ENCODE measurements around the gene CHTF18.
"Not testable (repeated sequence)": the region's sequence is repeated elsewhere in the genome, so short reads cannot be mapped to it uniquely, and the experiment has no call there.

The CHTF18 gene

DNA sequence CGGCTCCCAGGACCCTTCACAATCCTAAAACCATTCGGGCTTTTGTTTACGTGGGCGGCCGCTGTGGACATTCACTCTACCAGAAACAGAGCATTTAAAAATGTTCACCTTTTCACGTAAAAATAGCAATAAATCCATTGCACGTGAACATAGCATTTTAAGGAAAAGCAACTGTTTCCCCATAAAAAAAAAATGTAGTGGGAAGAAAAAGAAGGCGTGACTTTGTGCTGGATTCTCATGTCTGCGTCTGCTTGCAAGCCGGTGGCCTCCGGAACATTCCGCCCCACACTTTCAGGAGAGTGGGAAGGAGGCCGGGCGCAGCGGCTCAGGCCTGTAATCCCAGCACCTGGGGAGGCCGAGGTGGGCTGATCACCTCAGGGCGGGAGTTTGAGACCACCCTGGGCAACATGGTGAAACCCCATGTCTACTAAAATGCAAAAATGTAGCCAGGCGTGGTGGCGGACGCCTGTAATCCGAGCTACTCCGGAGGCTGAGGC, 25.5 kb downstream of the CHTF18 start:
- DNase-seq = no peak

DNA sequence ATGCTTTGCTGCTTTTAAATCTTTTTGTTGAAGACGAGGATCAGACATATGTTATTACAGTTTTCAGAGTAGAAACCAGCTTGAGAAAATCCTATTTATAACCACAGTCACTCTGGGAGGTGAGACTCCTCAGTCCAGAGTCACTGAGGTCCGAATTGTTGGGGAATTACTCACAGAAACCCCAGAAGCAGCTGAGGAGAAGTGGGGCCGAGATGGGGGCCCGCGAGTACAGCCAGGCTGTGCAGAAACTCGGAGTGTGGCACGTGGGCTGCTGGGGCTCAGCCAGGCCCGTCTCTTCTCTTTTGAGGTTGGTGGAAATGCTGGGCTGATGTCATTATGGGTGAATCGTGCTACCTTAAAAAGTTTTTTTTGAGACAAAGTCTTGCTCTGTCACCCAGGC, 26.6 kb downstream of the CHTF18 start:
- no peak for DNase-seq

DNA sequence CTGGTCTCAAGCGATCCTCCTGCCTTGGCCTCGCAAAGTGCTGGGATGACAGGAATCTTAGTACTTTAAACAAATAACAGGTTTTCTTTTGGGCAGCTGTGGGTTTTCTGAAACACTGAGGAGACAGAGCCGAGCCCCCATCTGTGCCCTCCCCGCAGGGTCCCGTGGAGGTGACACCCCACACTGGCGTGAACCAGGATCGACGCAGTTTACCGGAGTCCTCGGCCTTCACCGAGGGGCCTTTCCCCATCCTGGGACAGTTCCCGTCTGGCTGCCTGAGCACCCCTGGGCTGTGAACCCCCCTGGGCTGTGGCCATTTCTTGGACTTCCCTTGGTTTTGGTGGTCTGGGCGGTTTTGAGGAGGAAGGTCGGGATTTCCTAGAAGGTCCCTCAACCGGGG, 27.4 kb downstream of the CHTF18 start:
- DNase-seq = no peak

DNA sequence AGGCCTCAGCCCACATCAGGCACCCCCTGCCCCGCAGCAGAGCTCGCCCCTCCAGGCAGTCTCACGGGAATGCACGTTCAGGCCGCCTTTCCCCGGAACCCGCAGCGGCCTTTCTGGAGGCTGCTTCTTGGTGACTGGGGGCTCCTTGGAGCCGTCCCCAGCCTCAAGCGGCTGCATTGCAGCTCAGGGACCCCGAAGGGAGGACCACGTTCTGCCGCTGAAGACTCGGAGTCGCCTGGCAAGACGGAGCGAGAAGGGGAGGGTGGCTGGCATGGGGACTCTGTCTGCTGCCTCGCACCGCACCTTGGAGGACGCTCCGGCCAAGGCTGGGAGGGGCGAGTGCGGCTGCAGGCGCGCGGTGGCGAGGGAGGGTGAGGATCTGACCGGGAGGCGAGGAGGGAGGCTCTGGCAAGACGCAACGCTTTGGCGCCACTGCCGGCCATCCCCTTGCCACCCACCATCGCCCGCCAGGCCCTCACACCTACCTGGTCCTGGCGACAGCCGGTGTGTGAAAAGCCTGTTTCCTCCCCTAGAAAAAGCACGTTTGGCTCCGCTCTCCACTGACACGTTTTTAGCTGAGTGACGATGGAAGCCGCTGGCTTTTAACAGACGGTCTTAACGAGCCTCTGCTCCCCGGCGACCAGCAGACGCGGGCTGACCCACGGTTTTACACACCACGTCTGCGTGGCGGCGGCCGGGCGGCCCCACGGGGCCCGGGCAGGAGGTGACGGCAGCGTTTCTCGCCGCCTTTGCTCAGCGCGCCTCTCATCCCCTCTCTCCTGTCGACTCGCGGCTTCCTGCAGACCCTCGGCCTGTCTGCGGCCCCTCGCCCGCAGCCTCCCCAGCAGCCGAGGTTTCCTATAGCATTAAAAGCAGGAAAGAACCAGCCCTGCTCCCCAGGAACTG, 28.8 kb downstream of the CHTF18 start:
- no peak for DNase-seq

DNA sequence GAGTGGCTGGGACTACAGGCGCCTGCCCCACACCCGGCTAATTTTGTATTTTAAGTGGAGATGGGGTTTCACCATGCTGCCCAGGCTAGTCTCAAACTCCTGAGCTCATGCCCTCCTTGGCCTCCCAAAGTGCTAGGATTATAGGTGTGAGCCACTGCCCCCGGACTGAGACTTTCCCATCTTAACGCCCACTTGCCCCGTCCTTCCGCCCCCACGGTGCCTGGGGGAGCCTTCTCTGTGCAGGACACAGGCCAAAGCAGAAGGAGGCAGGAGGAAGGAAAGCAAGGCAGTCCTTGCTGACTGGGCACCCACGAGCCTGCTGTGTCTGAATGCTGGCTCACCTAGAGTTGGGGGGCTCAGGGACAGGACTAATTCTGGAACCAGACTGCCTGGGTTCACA, 29.7 kb downstream of the CHTF18 start:
- DNase-seq = no peak

DNA sequence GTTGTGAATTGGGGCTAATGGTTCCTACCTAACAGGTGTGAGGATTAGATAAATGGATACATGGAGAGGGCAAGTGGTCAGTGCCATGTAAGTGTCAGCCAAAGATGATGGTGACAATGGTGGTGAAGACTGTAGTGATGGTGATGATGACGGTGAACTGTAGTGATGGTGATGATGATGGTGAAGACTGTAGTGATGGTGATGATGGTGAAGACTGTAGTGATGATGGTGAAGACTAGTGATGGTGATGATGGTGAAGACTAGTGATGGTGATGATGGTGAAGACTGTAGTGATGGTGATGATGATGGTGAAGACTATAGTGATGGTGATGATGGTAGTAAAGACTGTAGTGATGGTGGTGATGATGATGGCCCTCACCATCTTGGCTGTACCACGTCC, 30.2 kb downstream of the CHTF18 start:
- no peak for DNase-seq

DNA sequence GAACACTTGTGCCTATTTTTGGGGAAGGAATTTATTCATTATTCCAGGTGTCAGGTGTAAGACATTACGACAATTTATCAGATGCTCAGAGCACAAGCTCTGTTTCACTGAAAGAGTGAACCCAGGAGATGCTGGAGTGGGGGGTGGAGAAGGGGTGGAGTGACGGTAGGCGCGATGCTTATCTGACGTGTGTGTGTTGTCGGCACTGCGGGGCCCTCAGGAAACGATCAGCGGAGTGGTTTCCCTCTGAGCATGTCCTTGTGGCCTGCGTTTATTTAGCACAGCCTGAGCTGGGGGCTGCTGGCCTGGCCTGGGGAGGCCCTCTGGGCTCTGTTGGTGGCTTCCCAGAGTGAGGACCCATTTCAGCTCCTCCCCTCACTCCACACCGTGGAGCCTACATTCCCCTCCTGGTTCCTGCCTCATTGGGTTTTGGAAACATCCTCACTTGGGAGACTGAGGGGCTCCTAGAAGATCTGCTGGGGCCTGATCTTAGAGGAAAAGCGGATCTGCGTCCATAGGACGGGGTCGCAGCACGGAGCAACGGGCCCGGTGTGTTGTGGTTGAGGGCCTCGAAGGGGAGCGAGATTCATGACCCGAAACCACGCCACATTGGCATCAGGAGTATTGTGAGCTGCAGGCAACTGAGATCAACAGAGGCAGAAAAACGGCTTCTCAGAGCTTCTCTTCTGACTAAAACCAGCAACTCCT, 31.1 kb downstream of the CHTF18 start:
- DNase-seq = no peak

DNA sequence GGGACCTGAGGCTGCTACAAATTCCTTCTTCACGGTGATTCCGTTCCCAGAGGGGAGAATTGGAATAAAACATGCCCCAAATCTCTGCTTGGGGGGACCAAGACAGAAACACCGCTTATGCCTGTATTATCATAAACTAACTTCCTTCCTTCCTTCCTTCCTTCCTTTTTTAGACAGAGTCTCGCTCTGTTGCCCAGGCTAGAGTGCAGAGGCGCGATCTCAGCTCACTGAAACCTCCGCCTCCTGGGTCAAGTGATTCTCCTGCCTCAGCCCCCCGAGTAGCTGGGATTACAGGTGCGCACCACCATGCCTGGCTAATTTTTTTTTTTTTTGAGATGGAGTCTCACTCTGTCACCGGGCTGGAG, 31.6 kb downstream of the CHTF18 start:
- DNase-seq = not testable (repeated sequence)

DNA sequence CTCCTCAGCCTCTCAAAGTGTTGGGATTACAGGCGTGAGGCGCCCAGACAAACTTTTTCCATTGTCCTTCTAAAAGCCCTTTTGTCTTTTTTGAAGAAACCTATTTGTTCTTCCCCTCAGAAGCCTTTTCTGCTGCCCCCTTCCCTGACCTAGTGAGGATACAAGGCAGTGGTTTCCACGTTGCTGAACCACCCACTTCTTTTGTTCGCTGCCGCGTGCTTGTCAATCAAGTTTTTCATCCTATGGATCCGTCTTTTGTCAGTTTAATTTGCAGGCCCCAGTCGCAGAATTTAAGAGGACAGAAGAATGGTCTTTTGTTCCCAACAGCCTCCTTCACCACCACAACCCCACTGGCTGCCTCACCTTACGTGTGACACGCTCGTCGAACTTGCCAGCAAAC, 32.3 kb downstream of the CHTF18 start:
- no peak for DNase-seq

DNA sequence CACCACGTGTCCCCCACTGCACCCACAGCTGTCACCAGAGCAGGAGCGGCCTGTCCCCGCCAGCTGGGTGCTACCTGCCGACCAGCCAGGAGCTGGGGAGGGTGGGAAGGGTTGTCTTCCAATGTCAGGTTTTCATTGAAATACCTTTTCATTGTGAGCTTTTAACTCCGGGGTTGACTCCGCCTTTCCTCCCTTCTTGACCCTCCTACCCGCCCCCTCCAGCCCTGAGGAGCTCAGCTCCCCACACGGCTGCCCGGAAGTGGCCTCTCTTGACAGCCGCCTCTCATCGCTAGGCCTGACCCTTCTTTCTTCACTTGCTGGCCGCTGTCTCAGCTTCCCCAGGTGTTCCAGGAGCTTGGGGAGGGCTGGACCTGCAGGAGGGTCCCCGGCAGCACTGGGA, 33.3 kb downstream of the CHTF18 start:
- DNase-seq = no peak

DNA sequence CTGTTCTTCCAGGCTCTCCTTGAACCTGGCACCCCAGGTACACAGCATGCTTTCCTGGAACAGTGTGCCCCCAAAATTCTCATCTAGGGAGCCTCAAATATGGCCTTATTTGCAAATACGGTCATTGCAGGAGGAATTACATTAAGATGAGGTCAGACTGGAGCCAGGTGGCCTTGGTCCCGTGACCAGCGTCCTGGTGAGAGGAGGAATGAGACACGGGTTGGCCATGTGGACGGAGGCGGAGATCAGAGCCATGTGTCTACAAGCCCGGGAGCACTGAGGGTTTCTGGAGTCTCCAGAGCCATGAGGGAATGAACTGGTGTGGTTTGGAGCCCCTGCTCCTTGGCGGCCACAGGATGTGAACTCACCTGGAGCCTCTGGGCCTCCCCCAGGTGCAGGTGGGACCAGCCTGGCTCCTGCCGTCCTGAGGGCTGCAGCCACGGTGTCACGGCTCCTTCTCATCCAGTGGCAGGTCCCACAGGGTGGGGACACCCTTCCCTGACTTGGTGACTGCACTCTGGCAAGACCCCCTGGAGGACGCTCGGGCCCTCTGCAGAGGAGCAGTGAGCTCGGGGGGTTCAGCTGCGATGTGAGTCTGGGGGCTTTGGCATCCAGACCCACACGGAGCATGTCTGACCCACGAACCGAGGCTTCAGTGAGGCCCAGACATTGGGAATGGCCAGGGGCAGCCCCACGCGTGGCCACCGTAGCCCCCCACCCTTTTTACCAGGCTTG, 33.9 kb downstream of the CHTF18 start:
- DNase-seq = no peak

DNA sequence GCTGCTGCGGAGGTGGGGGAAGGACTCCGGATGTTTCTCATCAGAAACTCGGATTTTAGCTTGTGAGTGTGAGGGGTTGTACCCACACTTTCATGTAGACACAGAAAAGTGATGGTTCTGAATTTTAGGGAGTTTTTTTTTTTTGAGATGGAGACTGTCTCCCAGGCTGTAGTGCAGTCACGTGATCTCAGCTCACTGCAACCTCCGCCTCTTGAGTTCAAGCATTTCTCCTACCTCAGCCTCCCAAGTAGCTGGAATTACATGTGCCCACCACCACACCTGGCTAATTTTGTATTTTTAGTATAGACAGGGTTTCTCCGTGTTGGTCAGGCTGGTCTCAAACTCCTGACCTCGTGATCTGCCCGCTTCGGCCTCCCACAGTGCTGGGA, 34.5 kb downstream of the CHTF18 start:
- no peak for DNase-seq

DNA sequence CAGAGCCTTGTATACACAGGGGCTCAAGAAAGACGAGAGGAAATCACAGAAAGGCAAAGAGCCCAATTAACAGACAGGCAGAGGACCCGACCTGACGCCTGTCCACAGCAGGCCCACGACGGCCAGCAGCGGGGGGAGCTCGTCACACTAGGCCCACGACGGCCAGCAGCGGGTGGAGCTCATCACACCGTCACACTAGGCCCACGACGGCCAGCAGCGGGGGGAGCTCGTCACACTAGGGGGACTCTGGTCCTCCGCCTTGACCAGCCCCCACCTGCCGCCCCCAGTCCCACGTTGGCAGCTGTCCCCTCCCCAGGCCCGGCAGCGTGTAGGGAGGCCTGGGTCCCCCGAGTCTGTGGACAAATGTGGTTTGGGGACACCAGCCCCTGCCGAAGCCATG, 35.8 kb downstream of the CHTF18 start:
- DNase-seq = no peak

DNA sequence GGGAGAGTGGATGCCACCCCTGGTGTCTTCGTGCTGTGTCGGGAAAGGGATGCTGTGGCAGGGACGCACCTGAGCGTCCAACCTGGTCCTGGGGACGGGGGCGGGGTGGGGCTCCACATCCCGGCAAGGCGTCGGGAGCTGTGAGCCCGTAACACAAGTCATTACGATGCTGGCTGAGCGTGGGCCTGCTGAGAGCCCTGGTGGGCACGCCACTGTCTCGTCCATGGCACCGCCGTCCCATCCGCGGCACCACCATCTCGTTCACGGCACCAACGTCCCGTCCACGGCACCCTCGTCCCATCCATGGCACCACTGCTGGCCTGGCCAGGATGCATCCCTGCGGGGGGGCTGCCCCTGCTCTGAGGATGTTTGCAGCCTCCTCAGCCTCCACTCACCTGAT, 36.2 kb downstream of the CHTF18 start:
- DNase-seq = no peak

DNA sequence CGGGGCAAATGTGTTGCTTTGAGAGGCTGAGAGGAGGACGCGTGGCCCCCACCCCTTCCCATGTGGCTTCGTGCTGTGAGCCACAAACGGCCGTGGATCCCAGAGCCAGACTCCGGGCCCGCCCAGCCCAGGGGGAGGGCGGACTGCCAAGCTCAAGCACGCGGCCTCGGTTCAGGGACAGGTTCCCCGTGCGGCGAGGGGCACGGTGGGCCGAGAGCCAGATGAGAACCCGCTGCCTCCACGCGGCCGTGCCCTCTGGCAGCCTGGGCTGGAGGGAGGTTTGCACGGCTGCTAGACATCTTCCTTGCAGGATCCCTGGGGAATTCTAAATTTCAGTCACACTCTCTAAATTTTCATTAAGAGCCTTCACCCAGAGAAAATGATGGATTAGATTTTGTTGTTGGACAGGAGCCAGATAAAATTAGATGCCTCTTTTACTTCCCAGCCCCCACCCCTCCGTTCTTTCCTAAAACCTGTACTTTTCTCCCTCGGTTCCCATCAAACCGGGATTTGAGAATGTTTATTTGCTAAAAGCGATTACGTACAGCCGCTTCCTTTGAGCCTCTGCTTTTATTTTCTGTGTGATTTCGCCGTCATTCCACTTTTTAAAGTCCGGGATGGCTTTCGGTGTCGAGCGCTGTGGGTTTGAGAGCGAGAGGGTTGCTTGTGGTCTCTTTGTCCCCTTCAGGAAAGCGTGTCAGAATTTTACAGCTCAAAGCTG, 37.1 kb downstream of the CHTF18 start:
- DNase-seq = no peak

DNA sequence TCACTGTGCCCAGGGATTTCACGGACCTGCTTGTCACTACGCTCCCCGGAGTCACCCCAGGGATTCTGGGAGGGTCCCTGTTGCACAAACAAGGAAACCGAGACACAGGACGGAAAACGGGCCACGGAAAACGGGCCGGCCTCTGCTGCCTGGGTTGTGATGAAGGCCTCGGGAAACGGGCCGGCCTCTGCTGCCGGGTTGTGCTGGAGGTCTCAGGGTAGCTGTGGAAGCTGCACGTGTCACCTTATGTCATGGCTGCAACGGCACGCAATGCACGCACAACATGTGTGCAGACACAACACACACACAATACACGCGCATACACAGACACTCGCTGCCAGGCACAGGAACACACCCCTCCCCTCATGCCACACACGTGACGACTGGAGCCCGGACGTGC, 39.1 kb downstream of the CHTF18 start:
- DNase-seq = no peak

DNA sequence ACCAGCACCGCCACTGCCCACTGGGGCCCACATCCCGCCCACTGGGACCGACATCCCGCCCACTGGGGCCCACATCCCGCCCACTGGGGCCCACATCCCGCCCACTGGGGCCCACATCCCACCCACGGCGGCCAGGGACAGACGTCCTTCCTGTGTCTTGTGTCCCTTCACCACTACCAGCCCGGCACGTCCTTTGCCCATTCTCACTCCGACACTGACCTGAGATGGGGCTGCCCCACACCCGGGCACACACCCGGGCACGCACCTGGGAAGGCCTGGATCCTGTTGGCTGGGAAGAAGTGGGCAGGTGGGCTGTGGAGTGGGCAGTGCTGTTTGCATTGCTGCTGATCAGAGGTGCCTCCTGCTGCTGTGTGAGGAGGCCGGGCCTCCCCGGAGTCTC, 40.5 kb downstream of the CHTF18 start:
- DNase-seq = no peak

DNA sequence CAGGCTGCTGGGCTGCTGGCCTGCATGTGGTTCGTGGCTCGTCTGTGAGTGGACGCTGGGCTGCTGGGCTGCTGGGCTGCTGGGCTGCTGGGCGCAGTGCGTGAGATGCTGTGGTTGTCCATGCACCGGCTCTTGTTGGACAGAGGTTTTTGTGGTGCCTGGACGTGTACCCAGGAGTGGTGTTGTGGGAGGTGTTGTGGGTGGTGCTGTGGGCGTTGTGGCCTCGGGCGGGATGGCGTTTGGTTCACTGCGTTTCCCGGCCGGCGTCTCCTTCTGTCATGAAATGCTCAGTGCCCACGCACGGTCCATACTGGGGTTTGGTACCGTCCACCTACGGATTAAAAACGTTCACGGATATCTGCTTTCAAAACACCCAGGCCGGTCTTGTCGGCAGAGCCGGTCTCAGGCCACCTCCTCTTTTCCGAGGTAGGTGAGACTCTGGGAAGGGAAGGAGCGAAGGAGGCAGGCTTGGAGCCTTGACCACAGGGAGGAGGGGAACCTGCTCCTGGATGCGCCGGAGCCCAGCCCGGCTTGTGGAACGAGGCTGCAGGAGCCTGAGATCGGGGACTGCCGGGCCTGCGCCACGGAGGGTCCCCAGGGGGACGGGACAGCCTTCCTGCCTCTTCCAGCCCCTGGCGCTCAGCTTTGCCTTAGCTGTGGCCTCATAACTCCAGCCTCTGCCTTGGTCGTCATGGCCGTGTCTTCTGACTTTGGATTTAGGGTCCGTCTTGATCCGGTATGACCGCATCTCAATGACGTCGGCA, 41.9 kb downstream of the CHTF18 start:
- no peak for DNase-seq

DNA sequence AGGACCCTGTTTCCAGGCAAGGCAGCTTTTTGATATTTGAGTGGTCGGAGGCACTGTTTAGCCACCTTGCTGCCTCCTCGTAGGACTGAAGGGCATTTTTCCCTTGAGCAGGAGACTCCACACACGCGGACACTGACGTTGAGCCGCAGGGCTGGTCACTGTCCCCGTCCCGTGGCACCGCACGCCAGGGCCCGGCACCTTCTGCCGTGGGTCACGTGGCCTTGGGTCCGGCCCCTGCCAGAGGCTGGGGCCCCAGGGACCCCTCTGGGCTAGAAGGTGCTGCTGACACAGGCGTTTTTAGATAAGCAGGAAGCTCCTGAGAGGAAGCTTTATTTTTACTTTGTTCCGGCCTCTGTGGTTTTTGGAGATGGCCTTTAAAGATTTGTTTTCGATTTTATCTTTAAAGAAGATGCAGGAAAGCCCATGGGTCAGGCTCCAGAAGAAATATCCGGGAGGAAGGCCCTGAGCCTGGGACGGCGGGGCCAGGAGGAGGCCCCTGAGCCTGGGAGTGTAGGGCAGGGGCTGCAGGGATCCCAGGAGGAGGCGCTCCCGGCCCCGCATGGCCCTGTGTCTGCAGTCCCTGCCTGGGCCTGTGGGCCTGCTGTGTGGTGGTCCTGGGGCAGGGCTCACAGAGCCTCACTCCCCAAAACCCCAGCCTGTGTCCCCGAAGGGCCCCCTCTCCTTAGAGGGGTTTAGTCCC, 42.6 kb downstream of the CHTF18 start:
- DNase-seq = no peak

DNA sequence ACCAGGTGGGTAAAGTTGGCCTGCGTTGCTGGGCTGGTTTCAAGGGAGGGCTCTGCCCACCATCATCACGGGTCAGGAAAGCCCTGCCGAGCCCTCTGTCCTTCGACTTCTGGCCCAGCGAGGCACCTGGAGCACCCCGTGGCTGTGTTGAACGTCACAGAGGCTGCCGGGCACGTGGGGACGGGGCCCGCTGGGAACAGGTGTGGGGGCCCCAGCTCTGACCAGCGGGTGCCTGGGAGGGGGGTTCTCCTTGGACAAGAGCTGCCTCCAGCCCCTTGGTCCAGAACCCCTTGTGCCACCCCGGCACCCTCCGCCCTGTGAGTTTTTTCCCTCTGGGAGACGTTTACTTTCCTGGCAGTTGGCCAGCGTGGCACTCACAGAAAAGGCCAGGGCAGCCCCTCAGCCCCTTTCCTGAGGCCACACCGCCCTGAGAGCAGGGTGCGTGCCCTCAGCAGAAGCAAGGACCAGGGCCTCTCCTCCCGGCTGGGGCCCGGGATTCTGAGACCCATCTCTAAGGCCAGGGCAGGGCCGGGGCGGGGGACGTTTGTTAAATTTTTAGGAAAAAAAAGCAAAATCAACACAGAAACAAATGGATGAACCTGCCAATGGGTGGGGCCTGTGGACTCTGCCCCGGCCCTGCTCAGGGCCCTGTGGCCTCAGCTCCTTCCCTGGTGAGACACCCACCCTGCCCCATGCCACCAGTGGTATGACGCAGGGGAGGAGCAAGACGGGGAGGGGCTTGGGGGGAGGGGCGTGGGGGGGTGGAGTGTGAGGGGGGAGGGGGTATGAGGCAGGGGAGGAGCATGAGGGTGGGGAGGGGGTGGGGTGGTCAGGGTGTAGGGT, 43.4 kb downstream of the CHTF18 start:
- DNase-seq = no peak

Data from NCI-H187 (cell line).